Inflammatory macrophage treated with lipopolysaccharide for 1 hour (primary cell): Measurements from ENCODE around the gene GNG12.

Experiments
- DNase-seq, 2 donors: peaks; one replicate each; pipeline ENCODE4 v3.0.0-alpha.2; 2020 to 2022

Gene GNG12

GRCh38 chr1:67839826-67840225 lies 6.6 kb upstream of the GNG12 start:
- DNase-seq, result no peak

GRCh38 chr1:67838180-67838910 lies 5.1 kb upstream of the GNG12 start:
- DNase-seq, result no peak

DNA sequence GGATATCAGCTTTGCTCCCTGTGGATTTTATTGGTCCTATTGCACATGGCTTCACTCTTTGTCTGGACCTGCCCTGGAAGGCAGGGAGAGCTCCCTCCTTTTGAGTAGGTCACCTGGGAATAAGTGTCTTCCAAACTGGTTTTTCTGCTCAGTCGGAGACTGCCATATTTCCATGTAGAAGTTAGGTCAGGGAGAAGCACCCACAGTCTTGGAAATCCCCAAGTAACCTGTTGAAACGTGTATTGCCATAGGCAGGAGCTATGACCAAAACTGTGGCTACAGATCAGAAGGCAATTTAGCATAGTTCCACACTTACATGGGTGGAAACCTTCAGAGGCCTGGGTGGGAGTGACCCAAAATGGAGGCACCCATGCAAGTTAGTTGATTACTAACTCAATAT lies 3.5 kb upstream of the GNG12 start:
- no peak for DNase-seq

DNA sequence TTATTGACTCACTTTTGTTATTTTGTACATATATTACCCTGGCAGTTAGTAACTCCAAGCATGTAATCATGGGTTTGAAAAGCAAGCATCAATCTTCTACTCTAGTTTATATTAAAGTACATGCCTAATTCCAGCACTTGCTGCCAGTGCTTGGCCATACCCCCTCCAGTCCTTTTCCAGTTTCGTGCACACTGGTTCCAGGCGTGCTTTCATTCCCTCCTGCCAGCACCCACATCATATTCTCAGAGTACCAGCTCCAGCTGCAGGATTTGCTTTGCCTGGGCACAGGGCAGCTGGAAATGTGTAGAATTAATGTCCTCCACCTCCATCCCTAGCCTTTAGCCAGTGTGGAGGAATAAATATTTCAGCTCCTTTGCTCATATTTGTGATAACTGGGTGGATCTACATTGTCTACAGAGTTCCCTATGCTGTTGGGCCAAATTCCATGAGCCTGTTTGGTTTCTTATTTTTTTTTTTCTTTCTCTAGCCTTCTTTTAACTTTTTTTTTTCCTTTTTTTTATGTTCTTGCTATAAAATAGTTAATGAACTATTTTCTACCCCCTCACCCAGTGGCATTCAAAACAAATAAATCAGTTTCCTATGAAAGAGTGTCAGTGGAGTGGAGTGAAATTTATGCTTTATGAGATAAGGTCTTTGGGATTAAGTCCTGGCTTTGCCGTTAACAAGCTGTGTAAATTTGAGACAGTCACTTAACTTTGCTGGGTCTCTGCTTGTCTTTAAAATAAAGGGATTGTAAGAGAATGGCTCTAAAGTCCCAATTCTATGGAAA lies 2.6 kb upstream of the GNG12 start:
- no peak for DNase-seq

GRCh38 chr1:67834246-67834877 lies 1.1 kb upstream of the GNG12 start:
- DNase-seq, result no peak

- DNase-seq, result no peak
Observed at GRCh38 chr1:67833602-67833940, 304 bp upstream of the GNG12 start.

DNA sequence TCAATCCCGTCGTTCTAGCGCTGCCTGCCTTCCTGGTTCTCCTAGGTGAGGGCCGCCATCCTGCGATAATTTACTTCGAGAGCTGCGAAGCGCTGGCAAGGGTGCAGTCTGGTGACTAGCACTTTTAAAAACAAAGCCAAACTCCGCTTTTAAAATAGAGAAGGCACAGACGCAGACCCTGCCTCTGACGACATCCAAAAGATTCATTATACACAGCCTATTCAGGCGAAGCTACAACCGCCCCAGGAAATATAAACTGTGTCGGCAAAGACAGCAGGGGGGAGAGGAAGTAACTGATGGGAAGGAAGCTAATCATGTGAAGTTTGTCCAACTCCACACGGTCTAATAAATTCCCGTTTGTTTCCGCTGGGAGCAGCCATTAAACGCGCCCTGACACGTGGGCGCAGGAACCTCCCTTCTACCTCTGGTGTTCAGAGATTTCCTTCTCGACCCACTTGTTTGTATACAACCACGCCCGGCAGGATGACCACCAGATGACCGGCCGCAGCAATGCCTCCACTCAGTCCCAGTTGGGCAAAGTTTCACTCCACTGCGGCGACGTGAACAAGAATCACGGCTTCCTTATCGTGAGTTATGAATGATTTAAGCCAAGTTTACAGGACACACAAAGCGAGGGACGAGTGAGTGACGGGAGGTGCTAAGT lies 1.3 kb downstream of the GNG12 start:
- DNase-seq, result peak; percentile 28 to 31

DNA sequence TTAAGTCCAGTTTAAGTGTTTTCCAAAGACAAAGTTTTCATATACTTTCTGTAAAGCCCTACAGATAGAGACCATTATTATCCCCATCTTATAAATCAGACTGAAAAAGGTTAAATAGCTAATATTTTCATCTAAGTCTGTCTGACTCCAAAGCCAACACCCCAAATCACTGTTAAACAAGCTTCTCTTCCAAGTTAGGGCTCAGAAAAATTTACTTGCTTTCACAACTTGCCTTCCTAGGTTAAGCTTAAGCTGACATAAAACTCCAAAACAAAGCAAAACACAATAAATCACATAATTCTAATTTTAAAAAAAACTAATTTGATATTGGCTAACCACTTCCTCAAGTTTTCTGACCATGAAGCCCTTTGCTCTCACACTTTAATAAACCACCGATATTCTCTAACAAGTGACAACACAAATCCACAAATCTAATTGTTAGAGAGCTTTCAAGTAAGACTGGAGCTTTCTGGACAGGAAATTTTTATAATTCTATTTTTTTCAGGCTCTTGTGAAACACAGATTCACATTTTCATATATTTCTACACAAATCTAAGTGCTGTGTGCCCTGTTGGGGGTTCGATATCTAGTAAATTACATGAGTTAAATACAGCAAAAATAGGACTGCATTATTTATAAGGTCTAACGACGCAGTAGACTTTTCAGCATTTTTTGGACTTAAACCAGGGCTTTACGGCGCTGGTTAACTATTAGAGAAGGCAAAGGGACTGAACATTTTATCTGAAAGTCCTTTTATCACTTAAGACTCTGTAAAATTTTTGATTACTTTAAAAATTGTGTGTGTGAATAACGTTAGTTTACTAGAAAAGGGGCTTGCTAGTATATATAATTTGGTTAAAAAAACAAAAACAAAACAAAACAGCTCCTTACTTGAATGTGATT lies 2.1 kb downstream of the GNG12 start:
- DNase-seq, result no peak

DNA sequence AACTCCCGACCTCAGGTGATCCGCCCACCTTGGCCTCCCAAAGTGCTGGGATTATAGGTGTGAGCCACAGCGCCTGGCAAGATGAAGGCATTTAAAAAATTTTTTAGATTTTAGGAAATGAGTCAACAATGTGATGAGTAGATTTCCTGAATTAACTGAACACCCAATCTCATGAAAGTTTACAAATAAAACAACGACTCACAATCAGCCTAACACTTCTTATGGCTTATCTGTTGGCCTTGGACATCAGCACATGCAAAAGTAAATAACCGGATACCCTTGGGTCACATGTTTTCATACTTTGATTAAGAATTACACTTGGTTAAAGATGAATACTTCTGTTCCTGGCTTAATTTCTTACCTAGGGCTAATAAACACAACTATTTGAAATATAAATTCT lies 3.0 kb downstream of the GNG12 start:
- DNase-seq, result no peak

- DNase-seq, result no peak
Observed at GRCh38 chr1:67827688-67828087, 5.6 kb downstream of the GNG12 start.

GRCh38 chr1:67825591-67825990 lies 7.7 kb downstream of the GNG12 start:
- DNase-seq, result no peak

GRCh38 chr1:67824766-67825165 lies 8.5 kb downstream of the GNG12 start:
- DNase-seq, result no peak

DNA sequence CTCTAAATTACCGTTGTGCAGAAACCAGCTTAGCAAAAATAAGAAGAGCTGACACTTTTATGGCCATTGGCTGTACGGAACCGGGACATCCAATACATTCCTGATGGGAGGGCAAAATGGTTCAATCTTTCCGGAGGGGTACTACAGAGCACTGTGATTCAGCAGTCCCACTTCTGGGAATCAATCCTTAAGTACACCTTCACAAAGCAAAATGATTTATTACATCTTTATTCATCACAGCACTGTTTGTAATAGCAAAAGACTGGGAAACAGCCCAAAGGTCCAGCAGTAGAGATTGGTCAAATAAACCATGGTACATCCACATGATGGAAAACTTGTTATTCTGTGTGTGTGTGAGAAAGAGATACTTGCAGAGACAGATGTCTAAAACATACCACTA lies 9.7 kb downstream of the GNG12 start:
- no peak for DNase-seq

GRCh38 chr1:67821263-67821662 lies 12.0 kb downstream of the GNG12 start:
- no peak for DNase-seq

DNA sequence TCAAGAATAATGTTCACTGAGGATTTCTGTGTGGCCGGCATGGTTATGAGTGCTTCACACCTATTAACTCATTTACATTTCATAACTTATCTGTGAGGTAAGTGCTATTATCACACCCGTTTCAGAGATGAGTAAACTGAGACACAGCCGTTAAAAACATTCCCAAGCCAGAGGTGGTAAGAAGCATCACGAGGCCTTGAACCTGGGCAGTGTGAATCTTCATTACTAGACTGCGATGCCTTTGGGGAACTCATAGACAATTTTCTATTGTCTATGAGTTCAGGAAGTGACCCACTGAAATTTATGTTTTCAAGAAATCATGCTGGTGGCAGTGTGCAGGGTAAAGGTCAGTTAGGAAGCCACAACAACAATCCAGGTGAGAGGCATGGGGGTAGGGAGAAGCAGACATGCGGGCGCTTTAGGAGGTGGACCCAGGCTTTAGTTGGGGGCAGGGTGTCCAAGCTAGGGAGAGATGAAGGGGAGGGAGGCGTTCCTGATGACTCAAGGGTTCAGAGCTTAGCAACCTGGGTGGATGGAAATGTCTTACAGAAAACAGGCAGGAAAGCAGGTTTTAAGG lies 14.5 kb downstream of the GNG12 start:
- DNase-seq, result no peak

- peak in 1 of 2 donors; percentile 20 for DNase-seq
Observed at GRCh38 chr1:67818162-67818561, 15.1 kb downstream of the GNG12 start.

DNA sequence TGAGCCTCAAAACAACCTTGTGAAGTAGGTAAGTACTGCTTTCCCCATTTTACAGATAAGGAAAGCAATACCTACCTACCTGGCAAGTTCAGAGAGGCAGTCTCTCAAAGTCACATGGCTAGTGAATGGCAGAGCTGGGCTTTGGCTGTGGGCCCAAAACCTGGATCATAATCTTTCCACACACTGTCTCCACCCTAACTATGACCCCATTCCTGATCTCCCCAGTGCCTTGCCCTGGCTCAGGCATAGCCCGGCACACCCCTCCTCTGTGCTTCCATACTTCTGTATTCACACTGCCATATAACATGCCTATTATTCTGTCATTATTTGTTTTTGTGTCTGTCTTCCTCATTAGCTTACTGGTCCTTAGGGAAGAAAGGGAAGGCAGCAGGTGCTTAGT lies 15.9 kb downstream of the GNG12 start:
- DNase-seq, result no peak

DNA sequence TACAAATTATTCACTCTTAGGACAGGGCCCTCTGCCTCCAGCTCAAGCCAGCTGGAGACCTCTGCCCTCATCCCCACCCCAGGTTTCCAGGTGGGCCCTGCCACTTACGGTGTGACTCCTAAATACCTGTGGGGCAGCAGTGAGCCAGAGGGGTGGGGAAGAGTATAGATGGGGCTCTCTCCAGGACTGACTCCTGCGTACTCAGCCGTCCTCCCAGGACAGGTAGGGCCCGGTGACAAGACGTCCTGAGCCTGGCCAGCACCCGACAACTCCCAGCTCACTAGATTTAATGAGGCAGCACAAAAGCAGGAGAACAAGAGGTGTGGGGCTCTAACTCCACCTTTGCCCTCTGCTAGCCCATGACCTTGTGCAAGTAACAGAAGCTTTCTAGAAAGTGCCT lies 16.8 kb downstream of the GNG12 start:
- no peak for DNase-seq

DNA sequence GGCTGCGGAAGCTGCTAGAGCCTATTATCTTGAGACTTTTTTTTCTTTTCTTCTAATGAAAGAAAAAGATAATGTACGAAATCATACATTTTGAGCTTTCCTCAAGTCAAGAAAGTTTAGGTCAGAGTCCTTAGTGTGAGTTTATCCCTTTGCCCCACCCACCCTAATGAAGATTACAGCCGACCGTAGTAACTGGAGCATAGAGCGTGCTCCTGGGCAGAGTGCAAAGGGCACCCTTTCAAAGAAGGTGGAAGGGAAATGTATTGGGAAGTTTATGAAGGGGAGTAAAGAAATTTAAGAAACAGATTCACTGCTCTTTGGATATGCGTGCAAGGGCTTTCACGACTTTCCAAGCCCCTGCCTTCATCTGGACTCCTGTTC lies 17.2 kb downstream of the GNG12 start:
- no peak for DNase-seq

- DNase-seq, result no peak
Observed at GRCh38 chr1:67815303-67816094, 17.8 kb downstream of the GNG12 start.

GRCh38 chr1:67814121-67814772 lies 19.0 kb downstream of the GNG12 start:
- no peak for DNase-seq
